ENCODE results near the gene EFNA2.

EFNA2 gene

DNA sequence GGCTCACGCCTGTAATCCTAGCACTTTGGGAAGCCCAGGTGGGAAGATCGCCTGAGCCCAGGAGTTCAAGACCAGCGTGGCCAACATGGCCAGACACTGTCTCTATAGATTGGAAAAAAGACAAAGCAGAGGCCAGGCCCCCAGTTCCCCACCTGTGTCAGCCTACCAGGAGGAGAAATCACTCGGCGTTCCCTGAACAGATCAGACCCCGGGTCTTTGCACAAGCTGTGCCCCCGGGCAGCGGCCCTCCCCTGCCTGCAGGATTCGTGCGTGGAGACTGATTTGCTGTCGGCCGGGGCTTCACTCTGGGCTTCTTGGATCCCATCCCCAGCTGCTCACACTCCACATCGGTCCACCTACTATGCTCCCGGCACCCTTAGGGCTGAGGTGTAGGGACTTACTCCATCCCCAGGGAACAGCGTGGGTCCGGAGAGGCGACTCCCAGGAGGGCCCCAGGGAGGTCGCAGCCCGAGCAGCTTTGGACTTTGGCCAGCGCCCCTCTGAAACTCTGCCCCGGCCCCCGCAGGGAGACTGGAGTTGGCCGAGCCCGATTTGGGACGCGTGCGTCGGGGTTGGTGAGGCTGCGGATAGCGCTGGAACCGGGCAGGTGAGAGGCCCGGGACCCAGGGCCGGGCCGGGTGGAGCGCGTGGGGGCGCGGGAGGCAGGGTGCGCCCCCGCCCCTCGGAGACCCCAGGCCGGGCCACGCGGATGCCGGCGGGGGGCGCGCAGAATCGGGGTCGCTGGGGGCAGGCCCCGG is 515 bp upstream of the EFNA2 start:
- DNase-seq: no peak

DNA sequence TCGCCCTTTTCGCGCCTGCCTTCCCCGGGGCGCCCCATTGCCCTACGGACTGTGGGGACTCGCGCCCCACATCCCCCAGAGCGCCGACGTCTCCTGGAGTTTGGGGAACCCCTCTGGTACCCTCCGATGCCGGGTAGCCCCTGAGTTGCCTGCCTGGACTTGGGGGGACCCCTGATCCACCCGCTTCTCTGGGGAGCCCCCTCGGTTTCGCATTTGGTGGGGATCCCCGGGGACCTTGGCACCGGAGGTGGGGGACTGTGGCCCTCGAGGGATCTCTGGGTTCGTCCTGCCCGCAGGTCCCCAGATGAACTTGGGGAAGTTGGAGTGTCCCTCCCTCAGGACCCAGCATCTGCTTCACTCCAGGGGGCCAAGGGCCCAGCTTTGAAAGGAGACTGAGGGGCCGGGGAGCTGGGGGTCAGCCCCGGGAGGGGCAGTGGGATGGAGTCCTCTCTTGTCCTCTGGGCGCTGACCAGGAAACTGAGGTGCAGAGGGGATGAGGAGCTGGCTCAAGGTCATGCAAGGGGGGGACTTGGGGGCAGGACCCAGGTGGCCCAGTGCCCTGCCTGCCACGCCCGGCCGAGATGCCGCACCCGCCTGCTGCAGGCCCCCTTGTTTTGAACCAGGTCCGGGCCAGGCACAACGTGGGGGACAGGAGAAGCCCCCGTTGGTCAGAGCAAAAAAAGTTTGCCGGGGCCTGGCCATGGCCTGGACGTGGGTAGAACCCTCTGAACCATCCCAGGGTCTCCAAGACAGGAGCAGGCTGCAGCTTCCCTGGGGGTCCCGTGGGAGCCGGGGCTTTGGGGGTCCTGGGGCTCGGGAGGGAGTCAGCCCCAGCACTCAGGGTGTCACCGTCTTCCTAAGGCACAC is 1.0 kb downstream of the EFNA2 start:
- no peak for DNase-seq

DNA sequence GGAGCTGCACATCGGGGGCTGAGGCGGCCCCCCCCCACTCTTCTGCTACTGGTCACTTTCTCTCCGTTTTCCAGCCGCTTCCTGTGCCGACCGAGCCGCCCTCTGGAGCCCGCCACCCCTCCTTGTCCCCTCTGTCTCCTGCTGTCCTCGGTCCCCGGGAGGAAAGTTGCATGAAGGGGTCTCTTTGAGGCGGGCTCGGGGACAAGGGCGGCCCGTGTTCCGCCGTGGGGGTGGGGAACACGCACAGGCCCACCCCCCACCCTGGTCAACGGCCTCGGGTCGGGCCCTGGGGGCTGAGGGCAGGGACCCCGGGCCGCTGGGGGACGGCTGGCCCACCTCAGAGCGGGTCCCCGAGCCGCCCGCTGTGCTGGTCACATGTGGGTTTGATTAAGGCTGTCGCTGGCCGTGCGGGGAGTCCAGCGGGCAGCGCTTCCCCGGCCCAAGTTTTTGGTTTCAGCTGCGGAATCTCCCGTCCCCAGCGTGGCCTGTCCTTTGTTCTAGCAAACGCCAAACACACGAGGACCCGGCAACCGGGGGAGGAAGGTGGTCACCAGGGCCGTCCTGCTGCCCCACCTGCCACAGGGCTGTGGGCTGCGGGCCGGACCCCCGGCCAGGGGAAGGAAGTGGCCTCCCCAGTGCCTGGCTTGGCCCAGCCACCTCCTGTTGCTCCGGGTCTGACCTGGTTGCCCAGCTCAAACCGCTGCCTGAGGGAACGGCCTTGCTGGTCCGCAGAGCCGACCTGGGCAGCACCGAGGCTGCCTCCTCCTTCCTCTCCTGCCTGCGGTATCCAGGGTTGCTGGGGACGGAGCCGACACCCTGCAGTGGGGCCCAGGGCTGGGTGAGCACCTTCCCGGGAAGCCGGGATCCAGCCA is 1.9 kb downstream of the EFNA2 start:
- DNase-seq: no peak

DNA sequence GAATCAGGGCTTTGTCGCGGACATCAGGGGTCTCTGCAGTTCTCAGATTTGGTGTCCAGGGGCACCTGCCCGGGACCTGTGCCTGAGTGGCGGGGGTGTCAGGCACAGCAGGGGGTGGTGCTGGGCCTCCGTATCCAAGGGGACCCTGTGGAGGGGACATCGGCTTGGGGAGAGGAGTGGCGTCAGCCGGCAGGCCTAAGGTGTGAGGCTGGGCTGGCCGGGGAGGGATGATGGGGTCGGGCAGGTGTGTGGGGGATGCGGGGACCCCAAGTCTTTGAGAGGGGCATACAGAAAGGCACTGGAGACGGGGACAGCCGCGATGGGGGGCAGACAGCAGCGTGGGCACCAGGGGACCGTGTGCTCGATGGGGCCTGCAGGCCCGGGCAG is 2.5 kb downstream of the EFNA2 start:
- DNase-seq: no peak

DNA sequence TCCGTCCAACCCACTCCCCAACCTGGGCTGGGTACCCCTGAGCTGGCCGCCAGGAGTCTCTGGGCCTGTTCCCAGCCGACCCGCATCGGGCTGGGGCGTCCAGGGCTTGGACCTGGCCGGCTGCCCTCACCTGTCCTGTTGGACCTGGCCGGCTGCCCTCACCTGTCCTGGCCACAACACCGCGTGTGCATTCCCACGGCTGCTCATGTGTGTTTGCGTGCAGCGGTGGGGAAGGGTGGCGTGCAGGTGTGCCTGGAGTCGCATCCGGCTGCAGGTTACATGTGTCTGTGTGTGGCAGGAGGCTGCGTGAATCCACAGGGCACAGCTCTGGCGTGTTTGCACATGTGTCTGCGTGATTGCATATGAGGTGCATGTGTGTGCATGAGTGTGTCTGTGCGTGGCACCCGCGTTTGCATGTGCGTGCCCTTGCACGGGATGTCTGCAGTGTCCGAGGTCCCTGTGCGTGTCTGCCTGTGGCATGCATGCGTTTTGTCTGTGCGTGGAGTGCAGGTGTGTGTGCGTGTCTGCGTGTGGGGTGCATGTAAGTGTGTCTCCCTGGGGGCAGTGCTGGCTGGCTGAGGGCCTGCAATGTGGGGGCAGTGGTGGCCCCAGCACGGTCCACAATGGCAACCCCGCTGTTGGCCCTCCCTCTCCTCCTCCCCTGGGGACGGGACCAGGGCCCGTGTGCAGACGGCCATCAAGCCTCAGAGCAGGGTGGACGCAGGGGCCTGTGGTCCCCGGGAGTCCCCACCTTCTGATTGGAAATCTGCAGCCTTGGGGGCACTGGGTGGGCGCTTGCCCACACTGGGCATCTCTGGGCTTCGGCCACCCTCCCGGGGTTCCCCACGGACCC is 3.4 kb downstream of the EFNA2 start:
- DNase-seq: no peak

DNA sequence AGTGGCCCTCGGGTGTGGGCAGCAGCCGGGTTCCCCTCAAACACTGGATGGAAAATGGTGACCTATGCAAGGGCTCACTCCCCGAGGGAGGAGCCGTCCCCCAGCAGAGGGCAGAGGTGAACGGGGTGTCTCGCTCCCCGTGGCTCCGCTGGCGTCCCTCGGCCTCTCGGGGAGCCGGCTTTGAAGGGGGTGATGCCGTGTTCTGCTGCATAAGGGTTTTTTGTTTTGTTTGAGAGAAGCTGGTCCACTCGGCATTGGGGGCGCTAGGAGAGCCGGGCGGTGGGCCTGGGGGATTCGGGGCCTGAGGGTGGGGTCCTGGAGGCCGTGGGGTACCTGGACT is 4.0 kb downstream of the EFNA2 start:
- no peak for DNase-seq

DNA sequence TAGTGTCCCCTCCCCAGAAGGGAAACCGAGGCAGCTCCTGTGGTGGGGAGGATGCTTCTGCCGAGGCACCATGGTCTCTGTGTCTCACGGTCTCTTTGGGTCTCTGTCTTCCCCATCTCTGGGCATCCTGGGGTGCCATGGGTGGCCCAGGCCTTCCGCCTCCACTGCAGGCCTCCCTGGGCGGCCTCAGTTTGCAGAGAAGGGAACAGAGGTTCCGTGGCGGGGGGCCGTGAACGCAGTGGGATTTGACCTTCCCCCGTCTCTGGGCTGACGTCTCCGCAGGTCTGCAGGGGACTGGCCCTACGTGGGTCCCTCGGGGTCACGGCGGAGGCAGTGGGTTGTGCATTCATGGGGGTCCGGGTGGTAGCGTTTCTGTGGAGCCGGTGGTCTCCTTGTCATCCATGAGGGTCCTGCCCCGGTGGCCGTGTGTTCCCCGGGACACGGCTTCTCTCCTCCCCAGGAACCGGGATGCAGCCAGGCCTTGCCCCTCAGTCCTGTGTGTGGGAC is 4.6 kb downstream of the EFNA2 start:
- no peak for DNase-seq

DNA sequence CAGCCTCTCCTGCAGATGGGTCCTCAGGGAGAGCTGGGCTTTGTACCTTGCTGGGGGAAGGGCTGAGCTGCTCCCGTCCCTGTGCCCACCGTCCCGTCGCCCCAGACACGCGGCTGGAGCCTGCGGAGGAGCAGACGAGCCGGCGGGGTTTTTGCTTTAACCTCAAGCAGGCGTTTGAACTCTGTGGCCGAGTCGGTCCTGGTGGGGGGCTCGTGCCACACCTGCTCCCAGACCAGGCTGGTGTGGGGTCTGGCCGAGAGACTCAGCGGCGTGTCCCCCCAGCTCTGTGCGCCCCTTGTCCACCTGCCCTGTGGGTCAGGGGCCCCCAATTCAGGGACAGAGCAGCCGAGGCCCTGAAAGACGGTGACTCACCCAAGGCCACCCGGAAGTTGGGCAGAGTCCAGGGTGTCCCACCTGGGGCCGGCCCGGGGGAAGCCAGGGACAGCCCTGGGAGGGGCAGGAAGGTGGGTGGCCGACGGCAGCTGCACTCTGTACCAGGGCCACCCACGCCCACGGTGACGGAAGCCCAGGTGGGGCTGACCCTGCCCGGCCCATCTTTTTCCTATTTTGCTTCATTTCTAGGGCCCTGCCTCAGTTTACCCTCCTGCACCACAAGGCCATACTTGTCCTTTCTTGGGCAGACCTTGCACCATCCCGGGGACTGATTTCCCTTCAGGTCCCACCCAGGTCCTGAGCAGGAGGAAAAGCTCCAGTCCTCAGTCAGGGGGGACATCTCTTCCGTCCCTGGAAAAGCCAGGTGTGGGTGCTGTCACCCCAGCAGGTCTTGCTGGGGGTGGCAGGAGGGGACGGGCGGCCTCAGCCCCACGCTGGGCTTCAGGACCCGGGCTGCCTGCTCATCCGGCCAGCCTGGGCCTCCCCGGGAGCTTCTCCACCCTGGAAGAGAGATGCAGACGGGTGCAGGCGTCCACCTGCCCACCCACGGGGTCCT is 5.3 kb downstream of the EFNA2 start:
- no peak for DNase-seq

DNA sequence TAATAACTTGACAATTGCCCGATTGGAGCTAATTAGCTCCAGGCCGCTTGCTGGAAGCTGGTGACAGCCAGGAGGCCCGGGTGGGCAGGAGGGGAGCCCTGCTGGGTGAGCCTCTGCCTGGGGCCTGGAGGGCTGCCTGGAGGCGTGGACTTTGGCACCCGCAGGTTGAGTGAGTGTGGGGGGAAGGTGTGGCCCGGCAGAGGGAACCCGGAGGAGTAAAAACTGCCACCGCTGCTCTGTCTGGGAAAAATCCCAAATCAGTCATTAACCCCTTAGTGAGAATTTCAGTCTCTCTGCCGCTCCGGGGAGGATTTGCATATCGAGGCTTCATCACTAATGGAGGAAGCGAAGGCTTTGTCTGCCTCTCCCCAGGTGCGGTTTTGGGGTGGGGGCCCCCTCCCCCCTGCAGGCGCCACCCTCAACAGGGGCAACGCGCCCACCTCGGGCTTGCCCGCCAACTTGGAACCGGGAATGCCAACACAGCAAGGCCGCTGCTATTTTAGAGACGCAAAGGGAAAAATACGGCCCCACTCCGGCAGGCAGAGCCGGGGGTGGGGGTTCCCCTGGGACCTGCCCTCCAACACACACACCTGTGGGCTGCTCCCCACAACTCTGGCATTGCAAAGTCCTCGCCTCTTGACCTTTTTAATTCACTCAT is 6.2 kb downstream of the EFNA2 start:
- DNase-seq: no peak

DNA sequence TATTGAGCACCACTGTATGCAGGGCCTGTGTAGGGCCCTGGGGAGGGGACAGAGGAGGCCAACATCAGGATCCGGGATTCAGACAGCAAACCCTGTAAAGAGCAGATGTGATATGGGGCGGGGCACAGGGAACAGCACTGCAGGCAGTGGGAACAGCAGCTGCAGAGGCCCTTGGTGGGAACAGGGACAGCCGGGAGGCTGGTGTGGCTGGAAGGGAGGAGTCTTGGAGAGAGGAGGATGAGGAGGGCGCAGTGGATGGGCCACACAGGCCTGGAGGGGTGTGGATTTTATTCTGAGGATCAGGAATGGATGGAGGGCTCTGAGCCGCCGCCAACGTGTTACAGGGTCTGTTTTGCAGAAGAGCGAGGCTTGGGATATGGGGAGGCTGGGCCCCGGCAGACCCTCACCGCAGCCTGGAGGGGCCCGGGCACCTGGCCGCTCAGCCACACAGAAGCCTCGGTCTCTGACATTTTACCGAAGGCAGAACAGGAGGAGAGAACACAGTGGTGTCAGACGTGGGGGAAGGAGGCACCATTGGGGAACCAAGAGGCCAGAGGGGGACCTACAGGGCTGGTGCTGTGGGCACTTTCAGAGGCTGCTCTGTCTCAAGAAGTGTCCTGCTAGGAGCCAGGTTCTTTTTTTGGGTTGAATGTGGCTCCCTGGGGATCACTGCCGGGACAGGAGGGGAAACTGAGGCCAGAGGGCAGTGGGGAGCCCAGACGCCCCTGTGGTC is 6.9 kb downstream of the EFNA2 start:
- DNase-seq: no peak

DNA sequence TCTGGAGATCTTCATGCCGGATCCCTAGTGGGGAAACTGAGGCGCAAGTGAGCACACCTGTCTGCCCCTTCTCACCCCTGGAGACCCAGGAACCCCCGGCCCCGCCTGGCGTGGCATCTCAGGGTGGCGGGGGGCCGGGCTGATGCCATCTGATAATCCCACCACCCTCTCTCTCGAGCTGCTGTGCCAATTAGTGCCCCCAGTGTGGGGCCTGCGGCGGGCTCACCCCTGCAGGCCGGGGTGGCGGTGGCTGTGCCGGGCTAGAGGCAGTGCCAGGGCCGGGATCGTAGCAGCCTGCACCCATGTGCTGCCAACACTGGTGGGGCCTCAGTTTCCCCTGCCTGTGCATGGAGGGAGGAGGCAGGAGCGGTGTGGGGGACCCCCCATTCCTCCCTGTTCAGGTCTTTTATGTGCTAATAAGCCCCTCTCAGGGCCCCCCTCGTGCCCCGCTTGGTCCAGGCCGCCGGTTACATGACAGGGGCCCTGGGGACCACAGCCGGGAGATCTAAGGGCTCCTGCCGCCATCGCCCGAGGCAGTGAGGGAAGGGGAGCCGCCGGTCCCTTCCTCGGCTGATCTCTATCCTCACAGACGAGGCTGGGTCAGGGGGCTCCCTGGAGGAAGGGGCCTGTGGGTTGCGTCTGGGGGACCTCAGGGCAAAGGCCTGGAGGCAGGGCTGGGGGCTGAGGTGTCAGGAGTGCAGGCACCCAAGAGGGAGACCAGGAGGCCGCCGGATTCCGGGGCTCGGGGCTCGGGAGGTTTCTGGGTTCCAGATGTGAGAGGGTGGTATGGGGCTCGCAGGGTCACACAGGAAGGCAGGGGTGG is 8.3 kb downstream of the EFNA2 start:
- no peak for DNase-seq

DNA sequence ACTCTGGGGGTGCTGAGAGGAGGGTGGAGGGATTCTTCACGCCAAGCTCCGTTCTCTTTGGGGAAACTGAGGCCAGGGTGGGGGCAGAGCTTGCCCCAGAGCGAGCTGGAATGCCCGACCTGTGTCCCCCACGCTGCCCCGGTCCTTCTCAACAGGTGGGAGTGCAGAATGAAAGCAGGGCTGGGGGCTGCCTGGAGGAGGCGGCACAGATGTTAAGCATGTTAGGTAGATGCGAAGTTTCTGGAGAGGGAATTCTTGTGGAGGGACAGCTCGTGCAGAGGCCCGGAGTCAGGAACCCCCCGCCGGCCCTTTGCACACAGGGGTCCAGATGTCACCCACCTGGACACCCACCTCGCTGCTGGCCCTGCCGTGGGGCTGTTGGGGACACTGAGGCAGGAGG is 9.0 kb downstream of the EFNA2 start:
- DNase-seq: no peak

DNA sequence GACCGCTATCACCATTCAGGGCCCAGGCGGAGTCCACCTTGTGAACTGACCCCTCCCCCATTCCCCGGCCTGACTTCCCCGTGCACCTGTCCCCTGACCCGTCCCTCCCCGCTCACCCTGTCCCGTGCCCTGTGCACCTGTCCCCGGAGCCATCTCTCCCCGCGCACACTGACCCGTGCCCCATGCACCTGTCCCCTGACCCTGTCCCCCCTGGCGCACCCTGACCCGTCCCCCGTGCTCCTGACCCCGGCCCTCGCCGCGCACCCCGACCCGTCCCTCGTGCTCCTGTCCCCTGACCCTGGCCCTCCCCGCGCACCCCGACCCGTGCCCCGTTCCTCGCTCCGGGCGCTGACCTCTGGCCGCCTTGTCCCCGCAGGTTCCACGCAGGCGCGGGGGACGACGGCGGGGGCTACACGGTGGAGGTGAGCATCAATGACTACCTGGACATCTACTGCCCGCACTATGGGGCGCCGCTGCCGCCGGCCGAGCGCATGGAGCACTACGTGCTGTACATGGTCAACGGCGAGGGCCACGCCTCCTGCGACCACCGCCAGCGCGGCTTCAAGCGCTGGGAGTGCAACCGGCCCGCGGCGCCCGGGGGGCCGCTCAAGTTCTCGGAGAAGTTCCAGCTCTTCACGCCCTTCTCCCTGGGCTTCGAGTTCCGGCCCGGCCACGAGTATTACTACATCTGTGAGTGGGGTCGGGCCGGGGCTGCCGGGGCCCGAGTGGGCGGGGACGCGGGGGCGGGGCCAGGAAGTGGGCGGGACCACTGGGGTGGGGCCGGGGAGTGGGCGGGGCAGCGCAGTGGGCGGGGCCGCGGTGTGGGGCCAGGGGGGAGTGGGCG is 9.7 kb downstream of the EFNA2 start:
- DNase-seq: no peak

DNA sequence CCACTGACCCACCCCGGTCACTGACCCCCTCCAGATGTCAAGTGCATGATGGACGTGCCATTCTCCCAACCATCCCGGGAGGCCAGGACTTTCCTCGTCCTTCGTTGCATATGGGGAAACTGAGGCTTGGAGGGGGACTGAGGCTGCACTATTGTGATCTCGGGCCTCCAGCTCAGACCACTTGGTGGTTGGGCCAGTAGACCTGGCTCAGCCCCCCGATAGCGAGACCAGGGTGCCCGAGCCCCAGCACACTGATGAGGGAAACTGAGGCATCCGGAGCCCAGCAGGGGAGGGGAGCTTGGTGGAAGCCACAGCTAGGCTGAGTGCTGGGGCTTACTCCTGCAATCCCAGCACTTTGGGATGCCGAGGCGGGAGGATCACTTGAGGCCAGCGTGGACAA is 10.4 kb downstream of the EFNA2 start:
- DNase-seq: no peak

DNA sequence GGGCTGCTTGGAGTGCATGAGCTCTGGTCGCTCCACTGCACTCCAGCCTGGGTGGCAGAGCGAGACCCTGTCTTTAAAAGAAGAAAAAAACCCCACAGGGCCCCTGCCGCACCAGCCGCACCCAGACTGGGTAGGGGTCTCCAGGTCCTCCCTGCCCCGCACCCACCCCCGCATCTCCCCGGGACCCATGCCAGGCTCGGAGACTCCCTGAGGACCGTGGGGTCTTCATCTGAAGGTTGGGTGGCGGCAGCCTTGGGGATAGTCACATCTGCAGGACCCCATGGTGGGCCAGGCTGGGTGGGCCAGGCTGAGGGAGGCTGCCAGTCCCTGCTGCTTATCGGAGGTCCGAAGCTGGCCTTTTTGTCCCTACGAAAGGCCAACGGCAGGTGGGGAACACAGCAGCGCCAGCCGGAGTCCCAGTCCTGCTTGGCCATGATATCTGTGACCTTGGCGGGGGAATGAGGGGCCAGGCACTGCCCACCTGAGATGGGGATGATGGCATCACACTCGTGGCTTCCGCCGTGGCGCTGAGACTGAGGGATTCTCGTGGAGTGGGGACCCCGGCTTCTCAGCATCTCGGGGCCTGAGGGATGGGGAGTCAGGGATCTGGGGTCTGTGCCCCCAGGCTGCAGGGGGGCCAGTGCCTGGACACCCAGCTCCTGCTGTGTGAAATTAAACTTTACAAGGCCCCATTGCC is 11.1 kb downstream of the EFNA2 start:
- DNase-seq: no peak

DNA sequence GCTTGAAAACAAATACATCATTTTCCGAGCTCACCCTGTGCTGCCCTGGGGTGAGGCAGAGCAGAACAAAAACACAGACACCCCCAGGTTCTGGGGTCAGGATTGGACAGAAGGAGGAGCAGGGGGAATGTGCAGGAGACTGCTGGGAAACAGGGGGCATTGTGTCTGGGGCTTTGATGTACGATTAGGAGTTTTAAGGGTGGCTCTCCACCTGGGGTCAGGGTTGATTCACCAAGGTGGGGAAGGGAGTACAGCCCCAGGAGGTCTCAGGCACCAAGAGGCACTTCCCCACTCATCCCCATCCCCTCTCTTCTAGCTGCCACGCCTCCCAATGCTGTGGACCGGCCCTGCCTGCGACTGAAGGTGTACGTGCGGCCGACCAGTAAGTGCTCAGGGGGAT is 12.6 kb downstream of the EFNA2 start:
- DNase-seq: no peak

DNA sequence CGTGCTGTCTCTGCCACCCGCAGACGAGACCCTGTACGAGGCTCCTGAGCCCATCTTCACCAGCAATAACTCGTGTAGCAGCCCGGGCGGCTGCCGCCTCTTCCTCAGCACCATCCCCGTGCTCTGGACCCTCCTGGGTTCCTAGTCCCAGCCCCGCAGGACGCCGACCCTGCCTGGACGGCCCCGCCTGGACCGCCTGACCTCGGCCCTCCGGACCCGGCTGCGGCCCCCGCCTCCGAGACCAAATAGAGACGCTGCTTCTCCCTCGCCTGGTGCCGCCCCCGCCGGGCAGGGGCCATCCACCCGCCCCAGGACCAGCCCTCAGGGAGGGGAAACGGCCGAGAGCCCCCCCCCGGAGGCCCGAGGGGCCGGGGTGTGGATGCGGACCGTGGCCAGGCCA is 14.1 kb downstream of the EFNA2 start:
- no peak for DNase-seq
